Fibroblast of peridontal ligament (primary cell): Measurements from ENCODE around the gene ADAT3.

Source experiments
- DNase-seq: peaks from one replicate; pipeline ENCODE4 v3.0.0-alpha.2; 2010; ENCODE audit errors: extremely low read depth

The ADAT3 gene

DNA sequence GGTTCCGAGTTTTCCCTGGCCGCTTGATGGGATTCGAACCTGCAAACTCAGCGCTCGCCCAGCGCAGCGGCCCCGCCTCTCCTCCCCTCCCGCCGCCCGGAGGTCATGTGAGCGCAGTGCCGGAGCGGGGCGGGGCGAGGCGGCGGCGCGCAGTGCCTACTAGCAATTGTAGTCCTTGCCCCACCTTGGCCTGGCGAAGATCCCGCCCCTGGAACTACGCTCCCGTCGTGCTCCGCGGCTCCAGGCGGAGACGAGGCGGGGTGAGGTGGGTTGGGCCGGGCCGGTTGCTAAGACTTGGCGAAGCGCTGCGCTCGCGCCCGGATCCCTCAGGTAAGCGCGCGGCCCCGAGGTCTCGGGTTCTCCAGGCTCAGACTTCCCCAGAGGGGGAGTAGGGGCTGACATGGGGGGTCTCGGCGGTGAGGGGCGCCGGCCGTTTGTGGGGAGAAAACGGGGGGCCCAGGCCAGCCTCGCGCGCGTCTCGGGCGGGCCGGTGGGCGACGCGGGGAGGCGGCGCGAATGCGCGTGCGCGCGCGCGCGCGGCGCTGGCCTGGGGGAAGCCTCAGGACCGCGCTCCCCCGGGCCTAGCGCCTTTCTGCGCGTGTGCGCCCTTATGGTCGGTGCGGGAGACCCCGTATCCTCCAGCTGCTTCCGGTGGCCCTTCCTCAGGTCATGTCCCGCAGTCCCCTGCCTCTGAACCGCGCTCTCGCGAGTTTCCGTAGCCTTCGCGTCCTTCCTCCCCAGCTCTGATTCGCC, at the start of gene ADAT3, which contains the start of gene SCAMP4:
Gene ADAT3 (plus strand): TSS at position 290 of the 753 bp plus-strand sequence. CDS start 6,649 bp downstream, outside the sequence.
Gene SCAMP4 (plus strand): TSS at position 290 of the 753 bp plus-strand sequence. CDS start 9,621 bp downstream, outside the sequence.
- DNase-seq: peak; percentile 97

DNA sequence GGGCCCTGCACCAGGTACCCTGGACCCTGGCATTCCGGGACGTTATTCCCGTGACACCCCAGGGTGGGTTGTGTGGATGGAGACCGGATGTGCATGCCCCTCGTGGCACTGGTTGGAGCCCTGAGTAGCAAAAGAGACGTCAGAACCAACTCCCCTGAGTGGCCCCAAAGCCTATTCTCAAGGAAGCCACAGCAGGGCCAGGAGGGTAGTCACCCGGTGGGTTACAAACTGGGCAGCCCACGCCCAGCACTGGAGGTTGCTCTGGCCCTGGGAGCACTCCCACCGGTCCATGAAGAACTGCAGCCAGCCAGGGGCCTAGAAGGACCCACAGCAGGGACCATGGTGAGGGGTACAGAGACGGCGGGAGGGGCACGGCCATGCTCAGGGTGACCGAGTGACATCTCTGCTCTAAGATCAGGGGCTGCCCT, 49.4 kb upstream of the ADAT3 start:
- no peak for DNase-seq

DNA sequence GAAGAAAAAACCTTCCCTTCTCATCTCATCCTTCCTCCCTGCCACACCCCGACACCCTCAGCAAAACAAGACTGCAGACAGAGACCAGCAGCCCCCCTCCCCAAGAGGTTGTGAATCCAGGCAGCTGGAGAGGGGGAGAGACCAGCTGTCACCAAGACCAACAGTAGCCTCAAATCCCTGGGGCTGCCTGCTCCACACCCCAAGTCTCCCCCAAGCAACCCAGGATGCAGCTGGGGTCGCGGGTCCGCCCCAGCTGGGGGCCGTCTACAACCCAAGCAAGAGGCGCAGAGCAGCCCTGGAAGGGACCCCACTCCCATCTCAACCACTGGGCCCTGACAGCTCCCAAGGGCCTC, 48.9 kb upstream of the ADAT3 start:
- no peak for DNase-seq

DNA sequence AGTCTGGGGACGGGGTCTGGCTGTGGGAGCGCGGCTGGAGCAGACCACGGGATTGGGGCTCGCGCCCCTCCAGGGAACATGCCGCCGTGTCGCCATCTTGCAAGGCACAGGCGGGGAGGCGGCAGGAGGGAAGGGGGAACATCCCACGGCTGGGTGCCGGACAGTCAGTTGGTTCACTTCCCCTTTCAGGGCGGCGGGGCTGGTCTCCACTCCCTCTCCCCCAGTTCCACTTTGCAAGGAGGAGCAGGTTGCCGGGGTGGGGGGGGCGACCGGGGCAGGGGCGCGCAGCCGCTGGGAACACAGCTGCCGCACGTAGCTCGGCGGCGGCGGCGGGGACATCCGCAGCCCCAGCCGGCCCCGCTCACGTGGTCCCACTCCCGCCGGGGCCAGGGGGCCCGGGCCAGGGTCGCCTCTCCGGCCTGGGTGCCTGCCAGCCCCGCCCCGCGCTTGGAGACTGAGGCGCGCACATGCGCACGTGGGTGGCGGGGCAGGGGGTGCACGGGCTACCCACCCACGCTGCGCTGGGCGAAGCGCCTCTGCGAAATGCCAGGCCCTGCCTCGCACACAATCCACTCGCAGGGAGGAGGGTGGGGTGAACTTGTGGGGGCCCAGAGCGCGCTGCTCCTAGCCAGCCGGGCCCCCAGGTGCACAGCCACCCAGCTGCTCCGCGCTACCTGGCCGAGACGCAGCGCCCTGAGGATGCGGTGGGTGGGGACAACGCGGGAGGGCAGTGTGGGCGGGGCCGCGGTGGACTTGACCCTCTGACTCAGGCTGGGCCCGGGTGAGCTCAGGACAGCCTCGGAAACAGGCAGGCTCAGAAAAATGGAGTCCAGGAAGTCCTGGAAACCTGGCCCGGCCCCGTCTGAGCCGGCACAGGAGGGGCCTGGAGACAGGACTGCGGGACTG, 48.2 kb upstream of the ADAT3 start:
- DNase-seq: peak; percentile 44

DNA sequence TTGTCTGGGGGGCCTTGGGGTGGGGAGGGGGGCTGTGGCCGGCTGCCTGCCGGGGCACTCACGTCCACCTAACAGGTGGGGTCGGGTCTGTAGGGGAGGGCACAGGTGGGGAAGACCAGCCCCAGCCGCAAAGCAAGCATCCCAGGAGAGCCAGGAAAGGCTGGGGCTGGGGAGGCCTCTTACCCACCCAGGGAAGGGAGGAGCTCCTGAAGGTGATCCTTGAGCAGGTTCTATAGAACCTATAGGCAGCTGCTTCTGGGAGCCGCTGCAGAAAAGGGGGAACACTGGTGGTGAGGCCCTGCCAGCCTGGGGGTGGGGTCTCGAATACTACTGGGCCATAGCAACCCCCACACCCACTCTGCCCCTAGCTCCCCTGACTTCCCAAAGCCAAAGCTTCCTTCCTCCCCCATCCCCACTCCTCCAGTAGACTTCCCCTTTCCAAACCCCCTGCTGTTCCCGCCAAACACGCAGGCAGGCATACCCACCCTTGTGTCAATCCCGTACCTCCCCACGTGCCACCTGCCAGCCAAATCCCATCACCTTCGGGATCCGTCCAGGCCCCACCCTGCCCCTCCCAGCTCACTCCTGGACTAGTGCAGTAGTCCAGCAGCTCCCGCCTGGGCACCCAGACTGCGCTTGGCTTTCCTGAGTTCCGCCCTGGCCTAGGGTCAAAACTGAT, 47.4 kb upstream of the ADAT3 start:
- DNase-seq: no peak

DNA sequence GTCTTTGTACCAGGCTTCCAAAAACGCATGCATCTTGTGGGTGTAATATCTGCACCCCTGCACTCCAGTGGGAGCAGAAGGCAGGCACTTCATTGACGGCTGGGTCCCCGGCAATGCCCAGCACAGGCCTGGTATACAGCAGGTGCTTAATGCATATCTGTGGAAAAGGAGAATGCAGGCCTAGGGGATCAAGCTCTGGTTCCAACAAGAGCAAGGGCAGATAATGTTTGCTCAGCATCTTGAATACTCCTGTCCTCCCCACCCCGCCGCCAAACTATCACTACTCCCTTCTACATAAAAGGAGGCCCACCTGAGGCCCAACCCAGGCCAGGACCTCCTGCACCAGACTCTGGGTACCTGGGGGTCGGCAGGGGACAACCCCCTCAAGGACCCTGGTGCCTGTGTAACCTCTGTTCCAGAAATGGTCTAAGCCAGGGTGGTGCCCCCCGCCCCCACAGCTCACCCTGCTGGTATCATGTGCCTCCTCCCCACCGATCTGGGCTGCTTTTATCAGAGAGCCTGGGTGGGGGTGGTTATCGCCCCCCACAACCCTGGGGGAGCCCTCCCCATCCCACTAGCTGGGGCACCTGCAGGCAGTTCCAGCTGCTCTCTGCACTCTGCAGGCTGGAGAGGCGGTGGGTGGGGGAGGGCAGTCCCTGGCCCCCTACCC, 46.7 kb upstream of the ADAT3 start:
- DNase-seq: no peak

GRCh38 chr19:1859331-1859781, 45.8 kb upstream of the ADAT3 start:
- no peak for DNase-seq

DNA sequence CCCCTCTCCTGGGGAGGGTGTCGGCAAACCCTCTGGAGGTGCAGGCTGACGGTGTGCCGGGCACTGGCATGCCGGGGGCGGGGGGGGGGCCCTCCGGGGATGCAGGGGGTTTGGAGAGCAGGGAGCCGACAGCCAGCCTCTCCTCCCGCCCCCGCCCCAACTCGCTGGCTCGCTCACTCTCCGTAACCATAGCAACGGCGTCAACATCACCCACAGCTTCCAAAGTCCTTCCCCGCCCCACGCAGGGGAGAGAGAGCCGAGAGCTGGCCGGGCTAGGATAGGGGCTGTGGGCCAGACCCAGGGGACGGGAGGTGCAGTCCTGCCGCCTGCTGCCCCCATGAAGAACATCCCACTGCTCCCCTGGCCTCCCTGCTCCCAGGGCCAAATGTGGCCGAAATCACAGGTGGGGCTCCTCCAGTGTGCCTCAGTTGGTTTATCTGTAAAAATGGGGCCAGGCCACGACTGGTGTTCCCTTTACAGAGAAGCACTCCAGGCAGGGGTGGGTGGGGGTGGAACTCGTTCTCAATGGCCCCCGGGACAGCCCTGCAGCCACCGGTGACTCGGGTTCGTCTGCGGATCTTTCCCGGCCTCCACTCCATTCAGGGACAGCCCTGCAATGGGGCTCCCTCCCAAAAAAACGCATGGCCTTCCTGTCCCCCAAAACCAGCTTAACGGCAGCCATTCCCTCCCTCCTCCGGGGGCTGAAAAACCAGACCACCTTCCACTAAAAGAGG, 45.0 kb upstream of the ADAT3 start:
- DNase-seq: peak; percentile 70

DNA sequence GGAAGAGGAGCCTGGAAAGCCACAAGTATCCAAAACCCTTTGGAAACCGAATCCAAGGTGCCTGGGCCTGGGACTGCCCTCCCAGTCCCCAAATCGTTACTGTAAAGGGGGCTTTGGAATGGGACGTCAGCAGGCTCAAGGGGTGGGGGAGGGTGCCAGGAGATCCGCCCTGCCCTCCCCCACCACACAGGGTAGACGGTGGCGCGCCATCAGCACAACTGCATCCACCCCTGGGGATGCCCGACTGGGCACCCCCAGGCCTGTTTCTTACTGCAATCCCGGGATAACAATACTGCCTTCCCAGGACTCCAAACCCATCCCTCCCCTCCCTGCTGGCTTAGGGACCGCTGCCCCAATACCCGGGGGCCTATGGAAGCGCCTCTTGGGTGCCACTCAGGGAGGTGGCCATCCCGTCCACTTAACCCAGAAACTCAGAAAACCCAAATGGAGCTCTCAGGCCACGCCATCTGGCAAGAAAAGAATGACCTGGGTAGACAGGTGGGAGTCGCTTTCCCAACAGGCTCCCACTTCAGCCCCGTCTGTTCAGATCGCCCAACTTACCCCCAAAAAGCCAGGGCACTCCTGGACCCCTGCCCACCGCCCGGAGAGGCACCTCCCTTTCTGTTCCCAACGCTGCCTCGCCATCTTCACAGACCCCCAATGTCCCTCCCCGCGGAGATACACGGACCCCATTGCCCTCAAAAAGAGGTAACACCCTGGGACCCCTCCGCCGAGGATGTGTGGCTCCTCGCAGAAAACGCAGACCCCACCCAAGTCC, 44.2 kb upstream of the ADAT3 start:
- DNase-seq: no peak

DNA sequence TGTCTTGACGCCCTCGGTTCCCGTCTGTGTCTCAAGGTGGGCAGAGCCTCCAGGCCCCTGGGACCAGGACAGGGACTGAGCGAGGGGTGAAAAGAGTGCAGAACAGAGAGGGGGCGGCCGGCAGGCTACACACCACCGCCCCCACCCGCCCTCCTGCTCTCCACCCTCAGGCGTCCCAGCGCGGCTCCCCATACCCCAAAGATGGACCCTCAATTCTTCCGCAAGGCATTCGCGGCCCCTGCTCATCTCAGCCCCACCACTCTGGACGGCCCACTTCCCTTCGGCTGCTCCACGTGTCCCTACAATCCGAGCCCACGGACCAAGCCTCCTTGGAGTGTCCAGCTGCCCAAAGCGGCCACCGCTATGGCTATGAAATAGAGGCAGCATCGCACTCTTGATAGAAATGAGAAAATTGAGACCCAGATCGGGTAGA, 43.6 kb upstream of the ADAT3 start:
- no peak for DNase-seq

DNA sequence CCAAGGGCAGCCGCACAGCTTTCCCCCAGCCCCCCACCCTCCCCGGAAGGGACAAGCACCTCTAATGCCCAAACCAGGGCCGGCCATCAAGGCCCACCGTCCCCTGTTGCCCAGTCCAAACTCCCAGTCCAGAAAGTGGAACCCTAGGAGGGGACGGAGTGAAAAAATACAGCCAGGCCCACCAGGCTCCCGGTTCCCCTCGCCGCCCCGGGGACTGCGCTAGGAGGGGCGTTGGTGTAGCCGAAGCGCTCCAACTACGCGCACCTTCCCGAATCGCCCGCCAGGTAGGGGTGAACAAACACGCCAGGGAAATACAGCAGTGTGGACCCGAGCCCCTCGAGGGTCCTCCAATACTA, 43.2 kb upstream of the ADAT3 start:
- DNase-seq: no peak

GRCh38 chr19:1862424-1863327, 42.5 kb upstream of the ADAT3 start:
- no peak for DNase-seq

GRCh38 chr19:1863328-1863637, 41.9 kb upstream of the ADAT3 start, which contains the start of gene KLF16:
KLF16 (minus strand) TSS chr19:1863579; CDS start chr19:1863497, 82 bp downstream.
- no peak for DNase-seq

DNA sequence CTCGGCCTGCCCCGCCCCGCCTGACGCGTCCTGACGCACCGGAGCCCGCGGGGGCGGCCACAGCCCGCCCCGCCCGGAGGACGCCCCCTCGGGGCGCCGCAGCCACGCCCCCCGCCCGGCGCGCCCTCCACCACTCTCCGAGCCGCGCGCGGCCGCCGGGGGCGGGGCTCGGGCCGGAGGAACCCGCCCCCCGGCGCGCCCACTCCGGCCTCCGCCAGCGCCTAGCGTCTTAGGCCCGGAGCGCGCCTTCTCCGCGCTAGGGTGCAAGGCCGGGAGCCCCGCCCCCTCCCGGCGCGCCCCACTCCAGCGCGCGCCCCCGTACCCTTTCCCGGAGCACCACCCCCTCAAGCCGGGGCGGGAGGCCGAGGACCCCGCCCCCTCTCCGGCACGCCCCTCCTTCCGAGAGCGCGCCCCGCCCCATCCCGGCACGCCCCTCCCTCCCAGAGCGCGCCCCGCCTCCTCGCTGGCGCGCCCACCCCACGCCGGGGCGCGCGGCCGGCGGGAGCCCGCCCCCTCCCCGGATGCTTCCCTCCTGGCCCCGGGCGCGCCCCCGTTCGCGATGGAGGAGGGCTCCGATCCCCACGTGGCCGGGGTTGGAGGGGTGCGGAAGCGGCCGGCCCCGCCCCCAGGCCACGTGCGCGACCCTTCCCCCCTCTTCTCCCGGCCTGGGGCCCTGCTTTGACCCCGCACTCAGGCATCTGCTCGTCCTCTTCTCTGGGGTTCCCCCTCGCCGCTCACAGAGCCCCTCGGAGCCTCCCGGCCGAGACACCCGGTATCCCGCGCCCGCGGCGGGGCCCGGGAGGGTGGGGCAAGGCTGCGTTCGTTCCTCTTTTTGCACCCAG, 41.3 kb upstream of the ADAT3 start:
- DNase-seq: peak; percentile 86

- peak; percentile 38 for DNase-seq
Observed at GRCh38 chr19:1864480-1865171, 40.6 kb upstream of the ADAT3 start.

DNA sequence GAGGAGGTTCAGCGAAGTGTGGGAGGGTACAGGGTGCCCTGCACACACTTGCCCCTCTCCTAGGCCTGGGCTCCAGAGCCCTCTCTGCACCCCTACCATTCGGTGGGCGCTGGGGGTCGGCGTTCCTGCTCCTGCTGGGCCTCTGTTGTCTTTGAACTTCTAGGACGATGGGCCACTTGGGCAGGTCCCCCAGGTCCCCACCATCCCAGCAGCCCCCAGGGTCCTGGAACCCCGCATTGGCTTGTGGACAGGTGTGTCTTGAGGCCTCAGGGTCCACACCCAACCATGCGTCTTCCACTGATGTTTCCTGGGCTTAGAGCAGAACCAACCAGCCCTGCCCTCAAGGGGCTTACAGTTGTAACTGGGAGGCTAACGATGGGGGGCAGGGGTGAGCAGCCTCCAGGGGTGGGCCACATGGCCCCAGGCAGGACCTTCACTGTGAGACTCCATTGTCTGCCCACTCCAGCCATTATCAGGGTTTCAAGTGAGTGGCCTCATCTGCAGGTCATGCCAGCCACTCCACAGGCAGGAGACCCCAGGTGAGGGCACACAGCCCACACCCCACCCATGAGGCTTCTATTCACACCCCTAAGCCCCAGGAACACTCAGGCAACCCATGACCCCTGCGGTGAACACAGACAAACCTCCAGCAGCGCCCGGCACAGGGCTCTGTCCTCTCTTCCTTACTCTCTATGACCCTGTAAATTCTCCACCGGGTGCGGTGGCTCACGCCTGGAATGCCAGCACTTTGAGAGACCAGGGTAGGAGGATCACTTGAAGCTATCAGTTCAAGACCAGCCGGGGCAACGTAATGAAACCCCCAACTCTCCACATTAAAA, 39.8 kb upstream of the ADAT3 start:
- no peak for DNase-seq
